Spinal cord (tissue), 10 donors: ENCODE data around the gene GSTM2. TPM values are rescaled to one million over a fixed set of nuclear protein-coding genes. Genes with fewer than 3 reads are reported as not detected.
A peak's percentile ranks its signal among the peaks of the same experiment; 100 is the strongest.

Experiments
- DNase-seq, 6 donors: peaks; one replicate each; pipeline versions ENCODE4 v3.0.0 to v3.0.0-alpha.2; 2013 to 2015; ENCODE audit warnings: low spot score in 6 of 6, low read depth in 4 of 6
- H3K27ac ChIP-seq: one replicate; pipeline ENCODE4 v1.5.1; 2013; ENCODE audit warnings: low read depth, low read length, control low read depth
- H3K27me3 ChIP-seq: one replicate; pipeline ENCODE4 v1.6.1; 2013; ENCODE audit warnings: low read length; ENCODE audit not compliant: control insufficient read depth, insufficient read depth
- H3K36me3 ChIP-seq: one replicate; pipeline ENCODE4 v1.6.1; 2013; ENCODE audit warnings: low read length; ENCODE audit not compliant: control insufficient read depth, insufficient read depth
- H3K4me1 ChIP-seq: one replicate; pipeline ENCODE4 v1.6.1; 2013; ENCODE audit warnings: low read length; ENCODE audit not compliant: control insufficient read depth, insufficient read depth
- H3K4me3 ChIP-seq: one replicate; pipeline ENCODE4 v1.5.1; 2013; ENCODE audit warnings: low read depth, low read length, control low read depth
- H3K9me3 ChIP-seq: one replicate; pipeline ENCODE4 v1.6.1; 2013; ENCODE audit warnings: low read length; ENCODE audit not compliant: control insufficient read depth, insufficient read depth
- WGBS: methylation state at CpG from one replicate; pipeline ENCODE4 v1.1.5; 2013; ENCODE audit warnings: missing lambda C conversion rate; ENCODE audit not compliant: insufficient coverage; 5-methylcytosine and 5-hydroxymethylcytosine counted together
- polyA plus RNA-seq, 2 donors: library from polyadenylated mRNA; unstranded; fragments of 120-200 nt; gene quantifications; one replicate each; pipeline ENCODE4 v1.2.1, GENCODE V29; 2013; ENCODE audit not compliant: insufficient read length in 2 of 2
- total RNA-seq, 2 donors: library from RNA; depleted of rRNA in 1 of 2; stranded (reverse); fragments of 120-200 nt in 1 of 2; fragments of >200 nt in 1 of 2; gene quantifications; one replicate each; pipeline versions ENCODE4 v1.2.3 to v1.2.4, GENCODE V29; 2013 to 2014
- donor health status: healthy.

The GSTM2 gene
- total and polyA plus RNA-seq, 4 donors: 50.6 to 212 (median 135) TPM

- no peaks in the 10 kb centered on the region for H3K27me3 ChIP-seq
- H3K27ac ChIP-seq: no peak overlapping the region
- 100% methylated on average over 1 of the region's 3 CpGs for WGBS
- H3K36me3 ChIP-seq: peaks cover 43% of the 10 kb centered on the region
- no peak overlapping the region for H3K4me3 ChIP-seq
- no peaks in the 10 kb centered on the region for H3K9me3 ChIP-seq
- H3K4me1 ChIP-seq: peaks cover 64% of the 10 kb centered on the region
- DNase-seq: no peak
Measured at GRCh38 chr1:109622895-109623294, 45.0 kb upstream of the GSTM2 start.

DNA sequence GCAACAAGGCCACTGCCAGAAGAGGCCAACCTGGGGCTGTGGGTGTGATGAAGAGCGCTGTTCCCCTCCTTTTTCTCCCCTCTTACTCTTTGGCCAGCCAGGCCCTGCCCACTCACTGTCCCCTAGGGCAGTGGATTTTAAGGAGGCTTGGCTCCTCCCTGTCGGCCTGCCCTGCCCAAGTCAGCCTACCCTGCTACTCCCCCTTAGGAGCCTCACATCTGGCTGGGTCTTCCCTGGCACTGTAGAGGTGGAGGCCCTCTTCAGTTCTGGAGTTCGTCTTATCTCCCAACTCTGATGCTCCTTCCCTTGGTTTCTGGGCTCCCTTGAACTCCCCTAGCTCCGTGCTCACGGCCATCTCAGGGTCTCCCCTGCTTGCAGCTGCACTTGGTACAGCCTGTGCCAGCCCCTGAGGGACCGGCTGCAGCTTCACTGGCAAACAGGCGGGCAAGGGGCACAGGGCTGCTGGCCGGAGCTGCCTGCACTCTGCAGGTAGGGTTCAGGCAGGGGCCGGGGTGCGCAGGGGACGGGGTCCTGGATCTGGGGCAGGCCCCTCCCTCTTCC, 44.2 kb upstream of the GSTM2 start:
- Histone ChIP-seq H3K27ac (peak overlapping the region; percentile 51), H3K27me3 (no peaks in the 10 kb centered on the region), H3K9me3 (no peaks in the 10 kb centered on the region), H3K4me3 (peak overlapping the region; percentile 18), H3K36me3 (peaks cover 51% of the 10 kb centered on the region), H3K4me1 (peaks cover 64% of the 10 kb centered on the region)
- peak in 2 of 6 donors; percentile 49 to 60 for DNase-seq
- WGBS: 34% methylated on average over 6 of the region's 11 CpGs

- H3K36me3 ChIP-seq: peaks cover 58% of the 10 kb centered on the region
- H3K4me3 ChIP-seq: peak overlapping the region; percentile 18
- 82% methylated on average over 11 of the region's 17 CpGs for WGBS
- DNase-seq: no peak
- H3K4me1 ChIP-seq: peaks cover 61% of the 10 kb centered on the region
- H3K27ac ChIP-seq: no peak overlapping the region
- no peaks in the 10 kb centered on the region for H3K27me3 ChIP-seq
- H3K9me3 ChIP-seq: no peaks in the 10 kb centered on the region
Measured at GRCh38 chr1:109624201-109625010, 43.5 kb upstream of the GSTM2 start.

DNA sequence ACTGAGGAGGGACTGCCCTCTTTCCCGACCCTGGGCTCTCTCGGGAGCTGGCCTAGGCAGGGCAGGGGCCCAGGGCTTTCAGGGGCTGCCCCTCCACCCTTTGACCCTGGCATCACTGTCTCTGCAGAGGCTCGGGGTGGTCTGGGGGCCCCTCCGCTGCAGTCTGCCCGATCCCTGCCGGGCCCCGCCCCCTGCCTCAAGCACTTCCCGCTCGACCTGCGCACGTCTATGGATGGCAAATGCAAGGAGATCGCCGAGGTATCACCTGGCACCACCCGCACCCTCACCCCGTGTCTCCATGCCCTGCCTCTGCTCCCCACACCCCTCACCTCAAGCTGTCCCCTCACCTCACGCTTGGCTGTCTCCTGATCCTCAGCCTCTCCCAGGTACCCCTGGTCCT, 42.7 kb upstream of the GSTM2 start:
- H3K36me3 ChIP-seq: peaks cover 66% of the 10 kb centered on the region
- no peak overlapping the region for H3K4me3 ChIP-seq
- WGBS: 71% methylated on average over 16 of the region's 16 CpGs
- no peaks in the 10 kb centered on the region for H3K27me3 ChIP-seq
- no peak for DNase-seq
- H3K27ac ChIP-seq: no peak overlapping the region
- H3K9me3 ChIP-seq: no peaks in the 10 kb centered on the region
- H3K4me1 ChIP-seq: peaks cover 54% of the 10 kb centered on the region

- DNase-seq: no peak
- no peak overlapping the region for H3K4me3 ChIP-seq
- H3K27ac ChIP-seq: no peak overlapping the region
- no peaks in the 10 kb centered on the region for H3K9me3 ChIP-seq
- peaks cover 48% of the 10 kb centered on the region for H3K4me1 ChIP-seq
- H3K36me3 ChIP-seq: peaks cover 72% of the 10 kb centered on the region
- 82% methylated on average over 27 of the region's 32 CpGs for WGBS
- no peaks in the 10 kb centered on the region for H3K27me3 ChIP-seq
Measured at GRCh38 chr1:109625601-109626560, 42.0 kb upstream of the GSTM2 start.

DNA sequence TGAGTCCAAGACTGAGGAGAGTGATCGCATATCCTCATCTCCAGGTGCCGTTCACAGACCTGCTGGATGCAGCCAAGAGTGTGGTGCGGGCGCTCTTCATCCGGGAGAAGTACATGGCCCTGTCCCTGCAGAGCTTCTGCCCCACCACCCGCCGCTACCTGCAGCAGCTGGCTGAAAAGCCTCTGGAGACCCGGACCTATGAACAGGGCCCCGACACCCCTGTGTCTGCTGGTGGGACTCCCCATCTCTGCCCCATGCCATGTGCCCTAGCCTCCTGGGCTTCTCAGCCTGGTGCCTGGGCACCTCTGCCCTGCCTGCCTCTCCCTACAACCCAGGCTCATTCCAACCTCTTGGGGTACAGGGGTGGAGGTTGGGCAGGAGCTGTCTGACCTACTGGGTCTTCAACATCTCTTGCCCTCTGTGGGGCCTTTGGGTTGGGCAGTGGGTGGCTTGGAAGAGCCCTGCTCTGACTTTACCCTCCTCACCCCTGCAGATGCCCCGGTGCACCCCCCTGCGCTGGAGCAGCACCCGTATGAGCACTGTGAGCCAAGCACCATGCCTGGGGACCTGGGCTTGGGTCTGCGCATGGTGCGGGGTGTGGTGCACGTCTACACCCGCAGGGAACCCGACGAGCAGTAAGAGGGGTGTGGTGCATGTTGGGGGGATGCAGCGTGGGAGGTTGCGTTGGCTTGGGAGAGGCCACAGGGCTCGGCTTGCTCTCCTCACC, 41.0 kb upstream of the GSTM2 start:
- no peak overlapping the region for H3K4me3 ChIP-seq
- no peak overlapping the region for H3K27ac ChIP-seq
- H3K36me3 ChIP-seq: peaks cover 82% of the 10 kb centered on the region
- H3K27me3 ChIP-seq: no peaks in the 10 kb centered on the region
- H3K4me1 ChIP-seq: peaks cover 45% of the 10 kb centered on the region
- H3K9me3 ChIP-seq: no peaks in the 10 kb centered on the region
- 97% methylated on average over 13 of the region's 21 CpGs for WGBS
- no peak for DNase-seq

DNA sequence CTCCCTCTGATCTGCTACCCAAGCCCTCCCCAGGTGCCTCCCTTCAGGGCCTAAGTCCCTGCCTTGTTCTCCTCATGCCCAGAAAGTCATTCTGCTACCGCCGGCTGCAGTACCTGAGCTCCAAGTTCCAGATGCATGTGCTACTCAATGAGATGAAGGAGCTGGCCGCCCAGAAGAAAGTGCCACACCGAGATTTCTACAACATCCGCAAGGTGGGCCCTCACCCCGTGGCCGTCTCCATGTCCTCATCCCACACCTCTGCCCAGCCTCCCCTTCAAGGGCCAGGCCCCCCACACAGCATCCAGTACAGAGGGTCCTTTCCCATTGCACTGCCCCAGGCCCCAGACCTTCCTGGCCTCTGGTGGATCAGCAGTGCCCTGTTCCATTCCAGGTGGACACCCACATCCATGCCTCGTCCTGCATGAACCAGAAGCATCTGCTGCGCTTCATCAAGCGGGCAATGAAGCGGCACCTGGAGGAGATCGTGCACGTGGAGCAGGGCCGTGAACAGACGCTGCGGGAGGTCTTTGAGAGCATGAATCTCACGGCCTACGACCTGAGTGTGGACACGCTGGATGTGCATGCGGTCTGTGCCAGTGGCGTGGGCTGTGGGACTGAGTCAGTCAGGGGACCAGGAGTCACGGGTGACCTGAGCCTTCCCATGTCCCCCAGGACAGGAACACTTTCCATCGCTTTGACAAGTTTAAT, 40.0 kb upstream of the GSTM2 start:
- DNase-seq: no peak
- Histone ChIP-seq H3K4me3 (no peak overlapping the region), H3K36me3 (peaks cover 91% of the 10 kb centered on the region), H3K4me1 (peaks cover 45% of the 10 kb centered on the region), H3K27ac (no peak overlapping the region), H3K9me3 (no peaks in the 10 kb centered on the region), H3K27me3 (no peaks in the 10 kb centered on the region)
- WGBS: 91% methylated on average over 22 of the region's 23 CpGs

DNA sequence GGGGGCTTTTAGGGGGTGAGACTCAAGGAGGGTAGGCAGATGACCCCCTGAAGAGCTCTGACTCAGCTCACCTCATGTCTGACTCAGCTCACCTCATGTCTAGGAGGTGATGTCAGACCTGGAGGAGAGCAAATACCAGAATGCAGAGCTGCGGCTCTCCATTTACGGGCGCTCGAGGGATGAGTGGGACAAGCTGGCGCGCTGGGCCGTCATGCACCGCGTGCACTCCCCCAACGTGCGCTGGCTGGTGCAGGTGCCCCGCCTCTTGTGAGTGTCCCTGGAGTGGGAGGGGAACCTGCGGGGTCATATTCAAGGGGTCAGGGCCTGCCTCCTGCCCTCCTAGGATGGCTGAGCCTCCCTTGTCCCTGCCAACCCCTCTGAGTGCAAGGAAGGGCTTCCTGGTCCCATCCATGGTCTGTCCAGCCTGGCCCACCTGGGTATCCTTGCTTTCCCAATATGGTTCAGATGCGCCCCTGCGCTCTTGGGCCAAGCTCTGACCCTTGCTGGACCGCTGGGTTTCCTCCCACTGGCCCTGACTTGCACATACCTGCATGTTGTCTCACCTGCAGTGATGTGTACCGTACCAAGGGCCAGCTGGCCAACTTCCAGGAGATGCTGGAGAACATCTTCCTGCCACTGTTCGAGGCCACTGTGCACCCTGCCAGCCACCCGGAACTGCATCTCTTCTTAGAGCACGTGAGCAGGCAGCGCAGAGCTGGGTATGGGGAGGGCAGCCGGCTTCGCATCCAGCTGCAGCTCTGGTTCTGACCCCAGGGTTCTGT, 39.1 kb upstream of the GSTM2 start:
- Histone ChIP-seq H3K27me3 (no peaks in the 10 kb centered on the region), H3K9me3 (no peaks in the 10 kb centered on the region), H3K36me3 (peaks cover 88% of the 10 kb centered on the region), H3K27ac (no peak overlapping the region), H3K4me1 (peaks cover 43% of the 10 kb centered on the region), H3K4me3 (no peak overlapping the region)
- DNase-seq: no peak
- WGBS: 92% methylated on average over 23 of the region's 23 CpGs
